ENCODE data around the gene GJB2. TPM values are rescaled to one million over a fixed set of nuclear protein-coding genes. Genes with fewer than 3 reads are reported as not detected.
A peak's percentile ranks its signal among the peaks of the same experiment; 100 is the strongest.

Gene GJB2
- 10 to 100 TPM; 42.5 to 84.4 TPM for total RNA-seq

DNA sequence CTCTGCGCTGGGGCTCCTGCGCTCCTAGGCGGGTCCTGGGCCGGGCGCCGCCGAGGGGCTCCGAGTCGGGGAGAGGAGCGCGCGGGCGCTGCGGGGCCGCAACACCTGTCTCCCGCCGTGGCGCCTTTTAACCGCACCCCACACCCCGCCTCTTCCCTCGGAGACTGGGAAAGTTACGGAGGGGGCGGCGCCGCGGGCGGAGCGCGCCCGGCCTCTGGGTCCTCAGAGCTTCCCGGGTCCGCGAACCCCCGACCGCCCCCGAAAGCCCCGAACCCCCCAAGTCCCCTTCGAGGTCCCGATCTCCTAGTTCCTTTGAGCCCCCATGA, at the start of gene GJB2:
Gene GJB2, minus strand, starts transcription at position 103 of the 326 bp plus-strand sequence. CDS start 3,357 bp downstream, outside the sequence.
- Mint-ChIP-seq H3K27ac (no peak within 1 kb of the TSS), H3K9me3 (no peaks in the 10 kb centered on the region), H3K27me3 (peaks cover 33% of the 10 kb centered on the region), H3K36me3 (ENCODE audit: low read depth) (peaks cover 4% of the 10 kb centered on the region), H3K4me1 (peaks cover 13% of the 10 kb centered on the region), H3K4me3 (peak within 1 kb of the TSS; percentile 78)
- peak; percentile 42 for ATAC-seq (replicated peaks)

DNA sequence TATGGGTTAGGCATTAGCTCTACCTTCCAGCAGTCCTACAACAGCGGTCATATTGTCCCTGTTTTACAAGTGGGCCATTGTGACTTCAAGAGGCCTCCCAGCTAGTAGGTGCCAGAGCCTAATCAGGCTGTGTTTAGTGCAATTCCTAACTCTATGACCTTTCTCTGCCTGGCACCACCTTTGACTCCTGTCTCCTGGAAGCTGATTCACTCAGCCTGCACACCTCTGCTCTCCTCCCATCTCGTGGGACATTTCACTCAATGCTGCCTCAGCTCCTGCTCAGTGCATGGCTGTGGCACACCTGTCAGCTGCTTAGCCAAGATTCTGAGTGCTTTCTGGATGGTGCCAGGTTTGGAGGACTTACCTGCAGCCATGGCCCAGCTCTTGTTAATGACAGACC, 48.9 kb upstream of the GJB2 start:
- Mint-ChIP-seq H3K27ac (no peak overlapping the region), H3K36me3 (ENCODE audit: low read depth) (no peaks in the 10 kb centered on the region), H3K4me1 (no peaks in the 10 kb centered on the region), H3K9me3 (no peaks in the 10 kb centered on the region), H3K27me3 (peaks cover 19% of the 10 kb centered on the region), H3K4me3 (no peak overlapping the region)
- ATAC-seq (replicated peaks): no peak

DNA sequence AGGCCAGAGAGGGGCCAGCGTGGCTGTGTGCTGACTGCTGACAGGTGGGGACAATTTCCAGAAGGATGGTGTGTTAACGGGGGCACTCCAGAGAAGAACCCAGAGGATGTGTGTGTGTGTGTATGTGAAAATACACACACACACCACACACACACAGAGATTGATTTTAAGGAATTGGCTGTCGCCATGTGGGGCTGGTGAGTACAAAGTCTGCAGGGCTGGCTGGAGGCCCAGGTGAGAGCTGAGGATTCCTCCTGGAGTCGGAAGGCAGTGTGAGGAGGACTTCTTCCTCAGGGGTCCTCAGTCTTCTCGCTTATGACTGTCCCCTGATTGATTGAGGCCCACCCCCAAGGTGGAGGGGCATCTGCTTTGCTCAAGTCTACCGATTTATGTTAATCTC, 47.0 kb upstream of the GJB2 start:
- H3K9me3 Mint-ChIP-seq: no peaks in the 10 kb centered on the region
- peaks cover 22% of the 10 kb centered on the region for H3K27me3 Mint-ChIP-seq
- H3K4me3 Mint-ChIP-seq: no peak overlapping the region
- H3K27ac Mint-ChIP-seq: no peak overlapping the region
- no peak for ATAC-seq (replicated peaks)
- H3K4me1 Mint-ChIP-seq: no peaks in the 10 kb centered on the region
- H3K36me3 Mint-ChIP-seq (ENCODE audit: low read depth): no peaks in the 10 kb centered on the region

DNA sequence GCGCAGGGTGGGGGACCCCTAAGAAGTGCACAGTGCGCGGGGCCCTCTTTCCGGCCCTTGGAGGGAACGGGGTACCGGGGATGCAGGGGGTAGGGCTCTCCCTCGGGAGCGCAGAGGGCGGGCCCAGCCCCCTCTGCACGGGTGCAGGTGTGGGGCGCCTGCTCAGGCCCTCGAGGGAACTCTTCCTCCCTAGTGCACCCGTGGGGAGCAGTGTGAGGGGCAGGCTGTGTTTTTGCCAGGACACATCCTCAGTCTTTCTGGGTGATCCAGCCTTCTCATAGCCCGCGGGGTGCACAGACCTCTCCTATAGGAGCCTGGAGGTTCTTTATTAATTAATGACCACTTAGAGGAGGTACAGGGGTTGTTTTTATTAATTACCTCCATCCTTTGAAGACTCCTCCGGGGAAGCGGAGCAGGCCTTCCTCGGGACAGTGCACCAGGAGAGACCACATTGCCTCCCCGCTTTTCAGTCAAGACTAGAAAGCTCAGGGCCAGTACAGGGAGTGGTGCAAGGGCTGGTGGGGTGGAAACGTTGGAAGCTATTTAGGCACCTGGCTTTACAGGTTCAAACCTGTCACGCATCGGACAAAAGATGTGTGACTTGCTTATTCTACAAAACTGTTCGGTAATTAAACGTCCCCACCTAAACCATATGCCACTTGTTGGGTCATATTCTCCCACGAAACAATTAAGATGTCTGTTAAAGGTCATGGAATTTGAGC, 40.0 kb upstream of the GJB2 start:
- no peaks in the 10 kb centered on the region for H3K36me3 Mint-ChIP-seq (ENCODE audit: low read depth)
- peak overlapping the region; percentile 36 for H3K4me3 Mint-ChIP-seq
- peak; percentile 24 for ATAC-seq (replicated peaks)
- H3K4me1 Mint-ChIP-seq: no peaks in the 10 kb centered on the region
- H3K9me3 Mint-ChIP-seq: no peaks in the 10 kb centered on the region
- no peak overlapping the region for H3K27ac Mint-ChIP-seq
- peaks cover 15% of the 10 kb centered on the region for H3K27me3 Mint-ChIP-seq

DNA sequence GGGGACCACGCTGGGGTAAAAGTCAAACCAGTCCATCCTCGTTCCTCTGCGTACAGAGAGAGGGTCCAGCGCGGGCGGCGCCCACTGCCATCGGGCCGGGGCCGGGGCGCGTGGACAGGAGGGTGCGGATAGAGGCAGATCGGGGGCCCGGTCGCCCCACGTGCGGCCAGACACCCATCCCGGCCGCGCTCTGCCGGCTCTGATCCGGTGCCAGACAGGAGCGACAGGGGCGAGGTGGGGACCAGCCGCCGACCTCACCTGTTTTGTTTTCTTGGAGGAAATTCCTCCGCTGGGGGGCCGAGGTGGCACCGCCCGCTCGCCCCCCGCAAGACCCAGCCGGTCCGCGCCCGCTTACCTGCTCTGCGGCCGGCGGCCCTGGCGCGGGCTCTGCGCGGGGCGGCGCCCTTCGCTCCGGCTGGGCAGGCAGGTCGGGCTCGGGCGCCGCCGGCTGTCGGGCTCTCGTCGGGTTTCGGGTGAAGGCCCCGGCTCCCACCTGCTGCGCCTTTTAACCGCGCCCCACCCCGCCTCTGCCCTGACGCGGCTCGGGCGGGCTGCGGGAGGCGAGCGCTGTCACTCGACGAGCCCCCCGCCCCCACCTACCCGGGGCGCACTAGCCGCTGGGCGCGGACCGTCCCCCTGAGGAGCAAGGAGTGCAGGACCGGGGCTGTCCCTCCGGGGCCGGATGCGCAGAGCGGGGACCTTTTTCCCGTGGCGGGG, 39.3 kb upstream of the GJB2 start, which contains the start of gene GJB6:
Gene GJB6, minus strand, starts transcription at position 481 of the 717 bp plus-strand sequence. CDS start 8,839 bp downstream, outside the sequence.
- Mint-ChIP-seq H3K27me3 (peaks cover 15% of the 10 kb centered on the region), H3K4me3 (peak within 1 kb of the TSS; percentile 85), H3K4me1 (no peaks in the 10 kb centered on the region), H3K36me3 (ENCODE audit: low read depth) (no peaks in the 10 kb centered on the region), H3K9me3 (no peaks in the 10 kb centered on the region), H3K27ac (peak within 1 kb of the TSS; percentile 46)
- ATAC-seq (replicated peaks): peak; percentile 66

DNA sequence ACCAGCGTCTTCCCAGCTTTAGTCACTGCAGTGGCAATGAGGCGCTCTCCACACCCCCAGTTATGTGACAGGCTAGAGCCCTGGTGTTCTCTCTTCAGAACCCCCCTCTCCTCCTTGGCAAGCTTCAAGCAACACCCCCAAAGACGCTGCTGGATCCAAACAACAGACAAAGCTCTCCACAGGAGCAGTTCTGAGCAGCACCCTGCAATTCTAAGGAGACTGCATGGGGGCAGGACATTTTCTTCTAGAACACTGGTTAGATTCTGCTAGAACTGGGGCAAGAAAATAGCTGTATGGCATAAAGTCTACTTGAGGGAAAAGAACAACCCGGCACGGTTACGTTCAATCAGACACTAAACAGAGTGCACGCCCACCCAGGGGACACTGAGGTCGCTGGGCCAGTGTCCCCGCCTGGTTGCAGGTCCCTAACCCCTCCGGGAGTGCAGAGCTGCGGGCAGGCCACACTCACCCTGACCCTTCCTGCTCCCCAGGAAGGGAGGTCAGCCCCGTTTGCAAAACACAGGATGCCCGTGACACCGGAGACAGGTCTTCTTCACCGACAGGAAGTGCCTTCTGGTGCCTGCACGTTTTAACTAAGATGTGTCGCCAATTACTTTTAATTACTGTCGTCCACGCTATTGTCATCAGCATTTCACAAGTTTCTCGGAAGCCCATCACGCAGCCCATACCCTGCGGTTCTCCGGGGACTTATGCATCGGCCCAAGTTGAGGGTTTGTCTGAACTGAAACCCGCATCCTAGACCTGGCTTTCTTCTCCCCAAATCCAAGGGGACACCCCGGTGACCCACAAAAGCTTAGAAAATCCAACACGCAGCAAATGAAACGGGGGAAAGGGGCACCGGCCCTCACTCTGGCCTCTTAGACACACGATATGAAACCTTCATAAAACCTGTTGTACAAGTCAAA, 38.4 kb upstream of the GJB2 start:
- peak; percentile 48 for ATAC-seq (replicated peaks)
- Mint-ChIP-seq H3K27ac (peak overlapping the region; percentile 46), H3K4me1 (no peaks in the 10 kb centered on the region), H3K9me3 (no peaks in the 10 kb centered on the region), H3K27me3 (peaks cover 15% of the 10 kb centered on the region), H3K4me3 (peak overlapping the region; percentile 85), H3K36me3 (ENCODE audit: low read depth) (no peaks in the 10 kb centered on the region)

DNA sequence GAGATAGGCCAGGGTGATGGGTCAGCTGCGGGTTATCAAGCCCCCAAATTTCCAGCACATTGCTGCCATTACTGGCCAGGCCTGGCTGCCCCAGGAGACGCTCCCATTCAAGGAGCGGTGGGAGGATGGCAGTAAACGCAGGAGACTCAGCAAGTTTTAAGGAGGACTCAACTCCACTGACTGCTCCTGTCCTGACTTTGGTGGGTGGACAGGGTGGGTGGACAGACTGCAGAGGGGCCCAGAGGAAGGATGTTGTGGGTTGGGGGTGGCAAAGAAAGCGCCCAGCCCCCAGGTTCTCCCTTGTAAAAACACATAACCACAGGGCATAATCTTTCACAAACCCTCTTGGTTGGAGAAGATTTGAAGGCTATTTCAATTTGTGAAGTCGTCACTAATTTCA, 35.0 kb upstream of the GJB2 start:
- ATAC-seq (replicated peaks): no peak
- Mint-ChIP-seq H3K27ac (no peak overlapping the region), H3K27me3 (peaks cover 3% of the 10 kb centered on the region), H3K4me3 (no peak overlapping the region), H3K9me3 (no peaks in the 10 kb centered on the region), H3K4me1 (no peaks in the 10 kb centered on the region), H3K36me3 (ENCODE audit: low read depth) (no peaks in the 10 kb centered on the region)

DNA sequence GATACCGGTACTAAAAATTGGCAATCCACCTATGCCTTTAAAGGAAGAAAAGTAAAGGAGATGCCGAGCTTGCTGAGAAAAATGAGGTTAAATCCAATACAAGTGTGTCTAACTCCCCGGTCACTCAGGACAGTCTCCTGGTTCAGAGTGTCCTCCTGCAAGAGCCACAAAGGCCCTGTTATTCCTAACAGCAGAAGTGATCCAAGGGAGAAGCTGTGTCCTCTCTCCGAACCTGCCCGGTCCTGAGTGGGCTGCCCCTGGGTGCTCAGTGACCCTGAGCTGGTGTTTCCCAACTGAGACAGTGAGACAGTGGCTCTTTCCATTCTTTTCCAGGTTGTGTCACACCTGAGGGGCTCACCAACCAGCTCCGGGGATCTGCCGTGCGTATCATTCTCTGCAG, 34.5 kb upstream of the GJB2 start:
- no peak overlapping the region for H3K4me3 Mint-ChIP-seq
- no peaks in the 10 kb centered on the region for H3K4me1 Mint-ChIP-seq
- H3K9me3 Mint-ChIP-seq: no peaks in the 10 kb centered on the region
- peaks cover 3% of the 10 kb centered on the region for H3K27me3 Mint-ChIP-seq
- no peak for ATAC-seq (replicated peaks)
- no peak overlapping the region for H3K27ac Mint-ChIP-seq
- no peaks in the 10 kb centered on the region for H3K36me3 Mint-ChIP-seq (ENCODE audit: low read depth)

DNA sequence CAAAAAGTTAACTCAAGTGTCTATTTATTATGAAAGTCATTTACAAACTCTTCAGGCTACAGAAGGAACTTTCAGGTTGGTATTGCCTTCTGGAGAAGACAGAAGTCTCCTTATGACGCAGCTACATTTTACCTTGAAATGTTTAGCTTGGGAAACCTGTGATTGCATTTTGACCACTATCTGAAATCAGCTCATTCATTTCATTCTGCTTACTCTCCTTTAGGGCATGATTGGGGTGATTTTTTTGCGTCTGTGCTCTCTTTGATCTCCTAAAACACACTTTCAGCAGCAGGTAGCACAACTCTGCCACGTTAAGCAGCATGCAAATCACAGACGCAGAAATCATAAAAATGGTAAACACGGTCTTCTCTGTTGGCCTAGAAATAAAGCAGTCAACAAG, 29.8 kb upstream of the GJB2 start:
- H3K4me1 Mint-ChIP-seq: peaks cover 13% of the 10 kb centered on the region

DNA sequence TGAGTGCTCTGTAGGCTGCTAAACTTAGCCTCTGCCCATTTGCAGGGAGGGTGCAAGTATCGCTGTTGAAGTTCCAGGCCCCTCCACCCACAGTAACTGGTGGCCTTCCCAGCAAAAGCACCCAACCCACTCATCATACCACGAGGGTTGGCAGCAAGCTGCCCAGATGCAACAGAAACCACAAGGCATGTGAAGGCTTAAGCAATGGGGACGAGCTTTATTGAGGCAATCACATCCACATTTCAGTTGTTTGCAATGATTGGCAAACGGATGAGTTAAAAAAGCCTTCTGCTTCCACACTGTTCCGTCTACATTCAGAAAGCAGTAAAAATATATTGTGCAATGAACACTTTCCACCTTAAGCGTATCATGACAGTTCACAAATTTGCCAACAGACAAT, 29.0 kb upstream of the GJB2 start:
- no peak overlapping the region for H3K4me3 Mint-ChIP-seq
- peaks cover 13% of the 10 kb centered on the region for H3K4me1 Mint-ChIP-seq
- no peak overlapping the region for H3K27ac Mint-ChIP-seq
- H3K36me3 Mint-ChIP-seq (ENCODE audit: low read depth): no peaks in the 10 kb centered on the region
- no peak for ATAC-seq (replicated peaks)
- no peaks in the 10 kb centered on the region for H3K27me3 Mint-ChIP-seq
- H3K9me3 Mint-ChIP-seq: no peaks in the 10 kb centered on the region

More for the DNA sequence above, 29.8 kb upstream of the GJB2 start:
- Mint-ChIP-seq H3K4me3 (no peak overlapping the region), H3K27ac (no peak overlapping the region), H3K36me3 (ENCODE audit: low read depth) (no peaks in the 10 kb centered on the region), H3K9me3 (no peaks in the 10 kb centered on the region), H3K27me3 (no peaks in the 10 kb centered on the region)
- ATAC-seq (replicated peaks): peak; percentile 55

DNA sequence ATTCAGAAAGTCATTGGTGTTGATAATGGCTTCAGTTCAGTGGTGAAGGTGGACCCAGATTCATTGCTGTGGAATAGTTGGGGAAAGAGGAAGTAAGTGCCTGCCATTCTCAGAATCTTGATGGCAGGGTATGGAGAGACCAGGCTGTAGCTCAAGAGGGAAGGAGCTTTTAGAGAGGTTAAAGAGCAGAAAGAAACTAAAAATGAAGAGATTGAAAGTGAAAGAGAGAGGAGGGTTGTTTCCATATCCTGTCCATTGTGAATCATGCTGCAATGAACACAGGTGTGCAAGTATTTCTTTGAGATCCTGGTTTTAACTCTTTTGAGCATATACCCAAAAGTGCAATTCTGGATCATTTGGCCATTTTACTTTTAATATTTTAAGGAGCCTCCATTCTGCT, 26.8 kb upstream of the GJB2 start:
- ATAC-seq (replicated peaks): peak; percentile 87
- H3K4me1 Mint-ChIP-seq: peaks cover 13% of the 10 kb centered on the region
- H3K27ac Mint-ChIP-seq: peak overlapping the region; percentile 47
- peak overlapping the region; percentile 54 for H3K4me3 Mint-ChIP-seq
- H3K27me3 Mint-ChIP-seq: no peaks in the 10 kb centered on the region
- no peaks in the 10 kb centered on the region for H3K9me3 Mint-ChIP-seq
- no peaks in the 10 kb centered on the region for H3K36me3 Mint-ChIP-seq (ENCODE audit: low read depth)

DNA sequence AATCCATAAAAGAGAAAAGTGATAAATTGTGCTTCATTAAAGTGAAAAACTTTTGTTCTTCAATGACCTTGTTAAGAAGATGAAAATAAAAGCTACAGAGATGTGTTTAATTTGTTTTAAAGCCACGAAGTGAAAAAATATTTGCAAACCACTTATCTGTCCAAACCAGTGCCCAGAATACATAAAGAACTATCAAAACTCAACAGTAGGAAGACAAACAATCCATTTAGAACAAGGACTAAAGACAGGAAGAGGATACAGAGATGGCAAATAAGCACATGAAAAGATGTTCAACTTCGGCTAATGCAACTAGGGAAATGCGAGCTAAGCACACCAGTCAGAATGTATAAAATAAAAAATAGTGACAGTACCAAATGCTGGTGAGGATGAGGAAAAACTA, 24.4 kb upstream of the GJB2 start:
- H3K4me3 Mint-ChIP-seq: no peak overlapping the region
- no peak for ATAC-seq (replicated peaks)

DNA sequence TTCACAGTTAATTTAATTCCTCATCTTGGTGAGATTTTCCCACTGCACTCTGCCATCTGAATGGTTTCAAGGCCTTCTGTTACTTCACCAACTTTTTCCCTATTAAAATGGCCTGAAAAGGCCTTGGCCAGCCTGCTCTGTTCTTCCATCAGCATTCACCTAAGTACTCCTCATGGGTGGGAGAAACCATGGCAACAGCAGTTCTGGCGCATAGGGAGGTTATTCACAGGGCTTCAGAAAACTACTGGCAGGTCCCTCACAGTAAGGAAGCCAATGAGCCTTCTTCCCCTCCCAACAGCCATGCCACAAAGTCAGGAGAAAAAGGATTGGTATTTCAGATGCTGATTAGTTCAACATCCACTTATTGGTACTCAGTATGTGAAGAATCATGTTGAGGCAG, 17.2 kb upstream of the GJB2 start:
- no peak for ATAC-seq (replicated peaks)
- peaks cover 24% of the 10 kb centered on the region for H3K27me3 Mint-ChIP-seq
- no peaks in the 10 kb centered on the region for H3K4me1 Mint-ChIP-seq
- no peak overlapping the region for H3K27ac Mint-ChIP-seq
- no peaks in the 10 kb centered on the region for H3K36me3 Mint-ChIP-seq (ENCODE audit: low read depth)
- no peaks in the 10 kb centered on the region for H3K9me3 Mint-ChIP-seq
- H3K4me3 Mint-ChIP-seq: no peak overlapping the region

More for the DNA sequence above, 24.4 kb upstream of the GJB2 start:
- H3K27ac Mint-ChIP-seq: no peak overlapping the region
- H3K9me3 Mint-ChIP-seq: no peaks in the 10 kb centered on the region
- H3K36me3 Mint-ChIP-seq (ENCODE audit: low read depth): no peaks in the 10 kb centered on the region
- peaks cover 5% of the 10 kb centered on the region for H3K27me3 Mint-ChIP-seq
- H3K4me1 Mint-ChIP-seq: peaks cover 13% of the 10 kb centered on the region

DNA sequence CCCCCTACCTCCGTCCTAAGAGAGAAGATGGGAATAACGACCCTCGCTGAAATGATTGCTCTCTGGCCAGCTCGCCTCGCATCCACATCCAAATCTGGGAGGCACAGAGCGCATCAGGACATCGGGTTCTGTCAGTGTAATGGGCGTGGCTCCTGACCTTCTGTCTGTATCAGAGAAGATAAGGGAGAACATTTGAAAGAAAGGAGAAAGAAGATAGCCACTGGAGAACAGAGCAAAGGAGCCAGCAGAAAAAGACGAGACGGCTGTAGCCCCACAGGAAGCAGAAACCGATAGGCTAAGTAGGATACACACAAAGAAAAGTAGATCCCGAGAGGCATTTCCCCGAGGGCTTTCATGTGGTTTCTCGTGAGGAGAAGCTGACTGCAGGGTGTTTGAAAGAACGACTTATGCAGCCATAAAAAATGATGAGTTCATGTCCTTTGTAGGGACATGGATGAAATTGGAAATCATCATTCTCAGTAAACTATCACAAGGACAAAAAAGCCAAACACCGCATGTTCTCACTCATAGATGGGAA, 14.0 kb upstream of the GJB2 start:
- no peak for ATAC-seq (replicated peaks)
- no peak overlapping the region for H3K27ac Mint-ChIP-seq
- no peaks in the 10 kb centered on the region for H3K36me3 Mint-ChIP-seq (ENCODE audit: low read depth)
- H3K4me1 Mint-ChIP-seq: no peaks in the 10 kb centered on the region
- peaks cover 19% of the 10 kb centered on the region for H3K27me3 Mint-ChIP-seq
- no peaks in the 10 kb centered on the region for H3K9me3 Mint-ChIP-seq
- no peak overlapping the region for H3K4me3 Mint-ChIP-seq
